Hematopoietic multipotent progenitor cell treated with erythropoietin and hydrocortisone succinate and interleukin-3 and kit ligand, for 15 days (in vitro differentiated cells): ENCODE measurements around the gene PSEN1.

Source experiments
- DNase-seq: peaks from one replicate; pipeline ENCODE4 v3.0.0-alpha.2; 2015; ENCODE audit warnings: low spot score

PSEN1 gene

GRCh38 chr14:73239393-73240241 is 103.3 kb downstream of the PSEN1 start:
- DNase-seq, result no peak

GRCh38 chr14:73240816-73241480 is 104.6 kb downstream of the PSEN1 start:
- DNase-seq, result no peak

GRCh38 chr14:73241481-73242165 is 105.3 kb downstream of the PSEN1 start:
- DNase-seq, result no peak

- DNase-seq, result no peak
These were observed 106.1 kb downstream of the PSEN1 start for GRCh38 chr14:73242357-73242901.

GRCh38 chr14:73243341-73243740 is 107.0 kb downstream of the PSEN1 start:
- no peak for DNase-seq

- DNase-seq, result no peak
These were observed 107.4 kb downstream of the PSEN1 start for GRCh38 chr14:73243748-73244147.

- DNase-seq, result no peak
These were observed 108.4 kb downstream of the PSEN1 start for GRCh38 chr14:73244541-73245290.

- peak; percentile 21 for DNase-seq
These were observed 109.4 kb downstream of the PSEN1 start for GRCh38 chr14:73245480-73246325.

GRCh38 chr14:73246387-73247150 is 110.3 kb downstream of the PSEN1 start:
- no peak for DNase-seq

GRCh38 chr14:73248108-73248868 is 112.0 kb downstream of the PSEN1 start:
- no peak for DNase-seq

- DNase-seq, result no peak
These were observed 112.8 kb downstream of the PSEN1 start for GRCh38 chr14:73249108-73249507.

GRCh38 chr14:73249564-73250316 is 113.4 kb downstream of the PSEN1 start:
- DNase-seq, result no peak

GRCh38 chr14:73250317-73250713 is 114.0 kb downstream of the PSEN1 start:
- DNase-seq, result no peak

GRCh38 chr14:73250781-73251500 is 114.6 kb downstream of the PSEN1 start:
- DNase-seq, result no peak

- DNase-seq, result no peak
These were observed 115.4 kb downstream of the PSEN1 start for GRCh38 chr14:73251516-73252215.

GRCh38 chr14:73252491-73253322 is 116.4 kb downstream of the PSEN1 start:
- no peak for DNase-seq

- DNase-seq, result no peak
These were observed 117.0 kb downstream of the PSEN1 start for GRCh38 chr14:73253323-73253610.
